Measurements from ENCODE around the gene REG3A. TPM values are rescaled to one million over a fixed set of nuclear protein-coding genes. Genes with fewer than 3 reads are reported as not detected.

Gene REG3A
- not detected for total RNA-seq

GRCh38 chr2:79159653-79160052, at the start of gene REG3A:
TSS of gene REG3A (minus strand) at chr2:79159753. CDS start at chr2:79159405, 348 bp downstream.
- no peak for DNase-seq (ENCODE audit: low read depth in 2 of 3, low spot score in 2 of 3)

- DNase-seq (ENCODE audit: low read depth in 2 of 3, low spot score in 2 of 3), result no peak
These were observed 41.2 kb upstream of the REG3A start for GRCh38 chr2:79200762-79201161.

- no peak for DNase-seq (ENCODE audit: low read depth in 2 of 3, low spot score in 2 of 3)
These were observed 32.3 kb upstream of the REG3A start for GRCh38 chr2:79191816-79192215.

GRCh38 chr2:79191081-79191480, 31.5 kb upstream of the REG3A start:
- DNase-seq (ENCODE audit: low read depth in 2 of 3, low spot score in 2 of 3), result no peak

- no peak for DNase-seq (ENCODE audit: low read depth in 2 of 3, low spot score in 2 of 3)
These were observed 29.9 kb upstream of the REG3A start for GRCh38 chr2:79189465-79189864.

GRCh38 chr2:79181617-79182016, 22.1 kb upstream of the REG3A start:
- no peak for DNase-seq (ENCODE audit: low read depth in 2 of 3, low spot score in 2 of 3)

- DNase-seq (ENCODE audit: low read depth in 2 of 3, low spot score in 2 of 3), result no peak
These were observed 20.5 kb upstream of the REG3A start for GRCh38 chr2:79180092-79180491.

- no peak for DNase-seq (ENCODE audit: low read depth in 2 of 3, low spot score in 2 of 3)
These were observed 19.5 kb upstream of the REG3A start for GRCh38 chr2:79179036-79179435.

- DNase-seq (ENCODE audit: low read depth in 2 of 3, low spot score in 2 of 3), result no peak
These were observed 18.6 kb upstream of the REG3A start for GRCh38 chr2:79178076-79178674.

GRCh38 chr2:79171348-79171958, 11.9 kb upstream of the REG3A start:
- no peak for DNase-seq (ENCODE audit: low read depth in 2 of 3, low spot score in 2 of 3)

GRCh38 chr2:79162801-79163200, 3.2 kb upstream of the REG3A start:
- DNase-seq (ENCODE audit: low read depth in 2 of 3, low spot score in 2 of 3), result no peak

GRCh38 chr2:79162132-79162531, 2.6 kb upstream of the REG3A start:
- DNase-seq (ENCODE audit: low read depth in 2 of 3, low spot score in 2 of 3), result no peak

- no peak for DNase-seq (ENCODE audit: low read depth in 2 of 3, low spot score in 2 of 3)
These were observed 523 bp downstream of the REG3A start for GRCh38 chr2:79159030-79159429.

- no peak for DNase-seq (ENCODE audit: low read depth in 2 of 3, low spot score in 2 of 3)
These were observed 3.6 kb downstream of the REG3A start for GRCh38 chr2:79155826-79156476.

- no peak for DNase-seq (ENCODE audit: low read depth in 2 of 3, low spot score in 2 of 3)
These were observed 20.1 kb downstream of the REG3A start for GRCh38 chr2:79139423-79139822.

GRCh38 chr2:79138385-79138784, 21.2 kb downstream of the REG3A start:
- DNase-seq (ENCODE audit: low read depth in 2 of 3, low spot score in 2 of 3), result no peak

- no peak for DNase-seq (ENCODE audit: low read depth in 2 of 3, low spot score in 2 of 3)
These were observed 27.9 kb downstream of the REG3A start for GRCh38 chr2:79131687-79132086.

- peak in 2 of 3 donors; percentile 13 to 18 for DNase-seq (ENCODE audit: low read depth in 2 of 3, low spot score in 2 of 3)
These were observed 29.7 kb downstream of the REG3A start for GRCh38 chr2:79129804-79130203.

- no peak for DNase-seq (ENCODE audit: low read depth in 2 of 3, low spot score in 2 of 3)
These were observed 30.3 kb downstream of the REG3A start for GRCh38 chr2:79129260-79129659.

- no peak for DNase-seq (ENCODE audit: low read depth in 2 of 3, low spot score in 2 of 3)
These were observed 31.1 kb downstream of the REG3A start for GRCh38 chr2:79128406-79128805.

GRCh38 chr2:79125721-79125985, 33.9 kb downstream of the REG3A start:
- no peak for DNase-seq (ENCODE audit: low read depth in 2 of 3, low spot score in 2 of 3)

- peak in 1 of 3 donors; percentile 10 for DNase-seq (ENCODE audit: low read depth in 2 of 3, low spot score in 2 of 3)
These were observed 34.4 kb downstream of the REG3A start for GRCh38 chr2:79124907-79125720.

Measured in hematopoietic multipotent progenitor cell (in vitro differentiated cells).